Measurements from ENCODE around the gene CHST8.

CHST8 gene

DNA sequence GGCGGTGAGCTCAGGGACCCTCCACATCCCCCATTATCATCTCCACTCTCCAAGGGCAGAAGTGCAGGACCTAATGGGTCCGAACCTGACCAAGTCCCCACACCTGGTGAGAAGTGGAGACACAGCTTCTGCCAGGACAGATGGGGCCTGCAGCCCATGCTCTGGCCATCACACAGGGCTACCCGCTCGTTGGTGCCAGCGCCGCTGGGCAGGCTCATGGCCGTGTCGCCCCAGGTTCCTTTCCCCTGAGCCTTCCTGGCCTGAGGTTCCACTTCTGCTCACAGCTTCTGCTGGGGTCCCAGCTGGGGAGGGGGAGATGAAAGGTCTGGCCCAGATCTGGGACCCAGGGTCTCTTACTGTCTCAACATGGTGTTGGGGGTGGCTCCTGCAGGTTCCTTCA, 126.5 kb downstream of the CHST8 start:
- DNase-seq: no peak

DNA sequence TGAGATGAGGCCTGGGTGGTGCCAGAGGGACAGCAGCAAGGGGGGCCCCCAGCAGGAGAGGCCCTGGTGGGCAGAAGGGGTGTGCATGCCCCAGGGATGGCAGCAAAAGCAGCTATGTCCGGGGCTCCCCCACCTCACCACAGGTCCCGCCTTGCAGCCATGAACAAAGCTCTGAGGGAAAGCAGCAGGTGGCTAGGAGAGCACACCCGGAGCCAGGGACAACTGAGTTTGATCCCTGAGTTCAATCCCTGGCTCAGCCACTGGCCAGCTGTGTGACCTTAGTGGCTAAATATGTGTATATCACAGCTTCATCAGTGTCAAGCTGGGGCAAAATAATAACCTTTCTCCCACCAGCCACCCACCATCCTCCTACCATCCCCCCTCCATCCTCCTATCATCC, 127.3 kb downstream of the CHST8 start:
- DNase-seq: no peak

DNA sequence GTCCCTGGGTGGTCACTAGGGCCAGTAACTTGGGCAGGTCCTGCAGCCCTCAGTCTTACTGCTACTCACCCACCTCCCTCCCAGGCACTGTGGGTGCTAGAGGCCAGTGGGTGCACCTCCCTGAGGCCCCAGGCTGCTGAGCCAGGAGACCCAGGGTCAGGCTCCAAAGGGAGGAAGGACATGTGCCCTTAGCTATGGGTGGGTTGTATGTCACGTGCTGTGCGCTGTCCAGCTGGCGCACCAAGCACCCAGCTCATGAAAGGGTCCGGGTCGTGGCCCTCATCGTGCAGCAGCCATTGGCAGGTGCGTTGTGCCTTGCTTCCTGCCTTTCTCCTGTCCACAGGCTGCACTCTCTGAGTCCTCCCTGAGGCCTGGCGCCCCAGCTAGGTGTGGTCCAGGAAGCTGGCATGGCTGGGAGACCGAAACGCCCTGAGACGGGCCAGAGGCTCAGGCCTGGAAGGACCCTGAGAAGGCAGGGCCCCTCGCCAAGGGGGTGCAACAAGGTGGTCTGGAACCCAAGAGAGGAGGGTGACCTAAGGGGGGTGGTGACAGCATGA, 127.9 kb downstream of the CHST8 start:
- no peak for DNase-seq

- DNase-seq: no peak
Measured at GRCh38 chr19:33750587-33751435, 129.1 kb downstream of the CHST8 start.

DNA sequence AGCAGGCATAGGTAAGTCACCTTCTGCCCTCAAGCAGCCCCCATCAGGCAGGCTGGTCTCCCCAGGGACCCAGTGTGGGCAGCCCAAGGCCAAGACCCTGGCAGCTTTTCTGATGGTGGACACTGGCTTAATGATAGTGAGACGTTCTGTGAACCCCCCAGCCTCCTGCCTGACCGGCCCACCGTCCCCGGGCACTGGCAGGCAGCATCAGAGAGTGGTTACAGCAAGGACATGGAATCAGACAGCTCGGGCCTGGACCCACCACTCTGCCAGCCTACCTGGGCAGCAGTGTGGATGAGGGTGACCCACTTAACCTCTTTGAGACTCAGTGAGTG, 129.7 kb downstream of the CHST8 start:
- DNase-seq: no peak

DNA sequence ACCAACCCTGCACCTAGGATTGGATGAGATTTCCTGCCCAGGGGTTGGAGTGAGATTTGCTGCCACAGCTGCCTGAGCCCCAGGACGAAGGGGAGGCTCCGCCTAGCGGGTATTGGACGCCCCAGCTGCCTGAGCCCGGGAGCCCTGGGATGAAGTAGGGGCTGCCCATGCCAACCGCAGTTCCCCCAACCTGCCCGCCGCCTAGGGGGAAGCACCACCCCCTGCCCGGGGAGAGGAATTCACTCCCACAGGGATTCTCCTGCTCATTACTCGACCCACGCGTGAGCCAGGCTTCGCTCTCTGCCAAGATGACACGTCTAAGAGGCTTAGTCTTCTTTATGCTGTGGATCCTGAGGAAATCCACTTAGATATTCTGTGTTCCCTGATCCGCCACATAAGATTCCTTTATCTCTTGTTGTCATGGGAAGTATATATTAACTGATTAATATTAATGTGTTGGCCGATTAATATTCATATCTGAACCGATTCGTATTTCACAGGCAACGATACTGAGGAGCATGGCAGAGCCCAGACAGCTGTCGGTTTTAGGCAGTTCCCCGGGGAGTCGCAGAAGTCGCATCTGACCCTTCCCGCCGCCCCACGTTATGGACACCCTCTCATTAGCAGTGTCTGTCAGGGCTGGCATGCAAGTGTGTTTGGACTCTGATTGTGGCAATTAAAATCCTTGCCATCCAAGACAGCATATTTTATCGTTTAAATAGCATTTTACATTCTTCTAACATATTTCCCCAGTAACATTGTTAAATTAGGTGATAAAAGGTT, 130.5 kb downstream of the CHST8 start:
- no peak for DNase-seq

- DNase-seq: no peak
Measured at GRCh38 chr19:33752945-33753344, 131.2 kb downstream of the CHST8 start.

- DNase-seq: no peak
Measured at GRCh38 chr19:33754361-33754760, 132.6 kb downstream of the CHST8 start.

GRCh38 chr19:33755099-33756035, 133.6 kb downstream of the CHST8 start:
- no peak for DNase-seq

GRCh38 chr19:33756177-33756576, 134.4 kb downstream of the CHST8 start:
- DNase-seq: no peak

- peak; percentile 15 for DNase-seq
Measured at GRCh38 chr19:33758541-33759013, 136.8 kb downstream of the CHST8 start.

DNA sequence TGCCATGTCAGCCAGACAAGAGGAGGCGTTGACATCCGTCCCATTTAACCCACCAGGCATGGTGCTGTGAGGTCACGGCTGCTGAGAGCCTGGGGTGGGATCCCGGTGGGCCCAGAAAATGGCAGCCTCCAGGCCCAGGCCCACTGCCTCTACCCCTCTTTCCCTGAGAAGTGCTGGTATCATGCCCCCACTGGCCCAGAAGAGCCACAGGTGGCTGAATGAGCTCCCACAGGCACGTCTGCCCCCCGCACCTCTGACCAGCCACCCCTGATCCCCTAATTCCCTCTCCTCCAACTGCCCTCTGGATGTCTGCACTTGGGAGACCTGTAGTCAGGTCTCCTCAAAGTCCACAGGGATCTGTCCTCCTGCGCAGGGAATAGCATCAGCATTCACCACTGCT, 137.6 kb downstream of the CHST8 start:
- no peak for DNase-seq

DNA sequence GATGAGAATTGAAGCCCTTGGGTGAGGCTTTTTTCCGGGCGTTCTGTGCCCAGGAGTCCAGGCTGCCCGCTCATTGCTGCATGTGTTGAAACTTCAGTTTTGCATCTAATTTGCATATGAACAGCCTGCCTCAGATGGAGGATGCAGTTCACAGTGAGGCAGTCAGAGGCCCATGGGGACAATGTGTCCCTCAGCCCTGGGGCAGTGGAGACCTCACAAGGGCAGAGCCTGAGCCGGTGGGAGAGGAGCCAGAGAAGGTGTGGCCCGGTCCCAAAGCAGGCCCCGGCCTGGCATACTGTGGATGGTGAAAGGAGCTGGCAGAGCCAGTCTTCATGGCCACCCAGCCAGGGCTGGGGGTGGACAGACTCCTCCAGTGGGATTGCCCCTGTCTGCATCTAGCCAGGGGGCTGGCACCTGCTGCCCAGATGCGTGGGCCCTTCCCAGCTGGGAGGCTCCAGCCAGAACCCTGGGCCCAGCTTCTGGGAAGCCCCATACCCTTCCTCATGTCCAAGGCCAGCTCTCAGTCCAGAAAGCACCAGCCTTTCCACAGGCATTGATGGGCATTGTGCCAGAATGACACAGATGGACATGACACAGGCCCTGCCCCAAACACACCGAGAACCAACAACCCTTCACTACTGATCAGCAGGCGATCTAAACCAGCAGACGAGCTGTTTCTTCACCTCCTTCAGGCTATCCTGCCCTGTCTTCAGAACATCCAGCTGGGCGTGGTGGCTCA, 142.0 kb downstream of the CHST8 start:
- DNase-seq: no peak

GRCh38 chr19:33766623-33767022, 144.9 kb downstream of the CHST8 start:
- no peak for DNase-seq

- no peak for DNase-seq
Measured at GRCh38 chr19:33767898-33768413, 146.2 kb downstream of the CHST8 start.

DNA sequence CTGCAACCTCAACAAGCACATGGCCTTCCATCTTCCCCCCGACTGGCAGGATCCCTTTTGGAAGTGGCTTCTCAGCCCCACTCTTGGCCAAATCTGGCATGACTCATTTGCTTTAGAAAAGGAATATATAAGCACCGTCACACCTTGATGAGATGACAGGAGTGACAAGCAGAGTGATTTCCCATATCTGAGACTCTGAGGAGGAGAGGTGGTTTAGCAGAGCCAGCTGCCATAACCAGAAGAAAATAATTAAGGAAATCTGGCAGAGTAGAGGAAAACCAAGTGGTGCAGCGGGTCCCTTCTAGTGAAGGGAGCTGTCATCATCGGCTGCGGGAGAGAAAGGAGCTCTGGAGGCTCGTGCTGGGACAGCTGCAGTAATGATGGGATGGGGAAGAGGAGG, 147.5 kb downstream of the CHST8 start:
- DNase-seq: no peak

DNA sequence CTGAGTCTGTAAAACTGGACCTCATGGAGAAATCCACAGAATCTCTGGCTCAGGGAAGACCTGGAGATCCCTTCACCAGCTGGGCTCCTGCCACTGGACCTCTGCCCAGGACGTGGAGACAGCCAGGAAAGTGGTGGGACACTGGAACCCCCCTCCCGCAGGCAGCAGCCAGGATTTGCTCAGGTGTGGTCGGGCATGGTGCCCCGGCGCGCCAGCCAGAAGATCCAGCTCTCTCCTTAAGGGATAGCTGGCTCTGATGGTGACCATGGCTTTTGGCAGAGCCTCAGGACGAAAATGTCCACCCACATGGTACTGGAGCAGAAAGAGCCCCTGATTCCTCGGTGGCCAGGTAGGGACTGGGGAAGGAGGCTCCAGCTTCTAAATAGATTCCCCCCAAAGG, 148.4 kb downstream of the CHST8 start:
- no peak for DNase-seq

DNA sequence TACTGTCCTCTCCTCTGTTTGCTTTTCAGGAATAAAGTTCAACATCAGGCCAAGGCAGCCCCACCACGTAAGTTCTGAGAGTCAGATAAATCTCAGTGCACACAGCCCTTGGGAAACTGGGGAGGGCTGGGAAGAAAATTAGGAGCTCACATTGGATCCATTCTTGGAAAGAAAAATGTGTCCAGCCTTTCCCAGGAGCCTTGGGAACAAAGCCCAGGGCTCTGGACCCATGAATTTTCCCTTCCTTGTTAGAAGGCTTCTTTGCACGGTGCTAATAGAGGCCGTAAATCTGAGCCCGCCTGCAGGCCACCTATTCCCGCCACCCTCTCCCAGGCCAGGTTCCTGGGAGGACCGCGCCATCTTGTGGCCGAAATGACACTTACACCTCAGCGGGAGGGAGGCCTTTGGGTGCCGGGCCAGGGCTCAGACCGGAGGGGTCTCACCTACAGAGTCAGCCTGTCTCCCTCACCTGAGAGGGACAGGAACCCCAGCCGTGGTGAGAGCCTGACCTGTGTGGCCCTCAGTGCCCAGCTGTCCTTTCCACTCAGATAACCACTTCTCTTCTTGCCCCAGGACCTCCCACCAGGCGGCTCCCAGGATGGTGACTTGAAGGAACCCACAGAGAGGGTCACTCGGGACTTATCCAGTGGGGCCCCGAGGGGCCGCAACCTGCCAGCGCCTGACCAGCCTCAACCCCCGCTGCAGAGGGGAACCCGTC, 149.8 kb downstream of the CHST8 start:
- peak; percentile 55 for DNase-seq

DNA sequence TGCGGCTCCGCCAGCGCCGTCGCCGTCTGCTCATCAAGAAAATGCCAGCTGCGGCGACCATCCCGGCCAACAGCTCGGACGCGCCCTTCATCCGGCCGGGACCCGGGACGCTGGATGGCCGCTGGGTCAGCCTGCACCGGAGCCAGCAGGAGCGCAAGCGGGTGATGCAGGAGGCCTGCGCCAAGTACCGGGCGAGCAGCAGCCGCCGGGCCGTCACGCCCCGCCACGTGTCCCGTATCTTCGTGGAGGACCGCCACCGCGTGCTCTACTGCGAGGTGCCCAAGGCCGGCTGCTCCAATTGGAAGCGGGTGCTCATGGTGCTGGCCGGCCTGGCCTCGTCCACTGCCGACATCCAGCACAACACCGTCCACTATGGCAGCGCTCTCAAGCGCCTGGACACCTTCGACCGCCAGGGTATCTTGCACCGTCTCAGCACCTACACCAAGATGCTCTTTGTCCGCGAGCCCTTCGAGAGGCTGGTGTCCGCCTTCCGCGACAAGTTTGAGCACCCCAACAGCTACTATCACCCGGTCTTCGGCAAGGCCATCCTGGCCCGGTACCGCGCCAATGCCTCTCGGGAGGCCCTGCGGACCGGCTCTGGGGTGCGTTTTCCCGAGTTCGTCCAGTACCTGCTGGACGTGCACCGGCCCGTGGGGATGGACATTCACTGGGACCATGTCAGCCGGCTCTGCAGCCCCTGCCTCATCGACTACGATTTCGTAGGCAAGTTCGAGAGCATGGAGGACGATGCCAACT, 150.5 kb downstream of the CHST8 start:
- no peak for DNase-seq

DNA sequence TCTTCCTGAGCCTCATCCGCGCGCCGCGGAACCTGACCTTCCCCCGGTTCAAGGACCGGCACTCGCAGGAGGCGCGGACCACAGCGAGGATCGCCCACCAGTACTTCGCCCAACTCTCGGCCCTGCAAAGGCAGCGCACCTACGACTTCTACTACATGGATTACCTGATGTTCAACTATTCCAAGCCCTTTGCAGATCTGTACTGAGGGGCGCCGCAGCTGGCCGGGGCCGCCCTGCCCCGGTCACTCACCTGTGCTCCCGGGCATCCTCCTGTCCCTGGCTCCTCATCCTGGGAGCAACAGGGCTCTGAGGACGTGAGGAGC, 151.1 kb downstream of the CHST8 start:
- no peak for DNase-seq
